ENCODE results near the gene ACAD11.

ACAD11 gene

DNA sequence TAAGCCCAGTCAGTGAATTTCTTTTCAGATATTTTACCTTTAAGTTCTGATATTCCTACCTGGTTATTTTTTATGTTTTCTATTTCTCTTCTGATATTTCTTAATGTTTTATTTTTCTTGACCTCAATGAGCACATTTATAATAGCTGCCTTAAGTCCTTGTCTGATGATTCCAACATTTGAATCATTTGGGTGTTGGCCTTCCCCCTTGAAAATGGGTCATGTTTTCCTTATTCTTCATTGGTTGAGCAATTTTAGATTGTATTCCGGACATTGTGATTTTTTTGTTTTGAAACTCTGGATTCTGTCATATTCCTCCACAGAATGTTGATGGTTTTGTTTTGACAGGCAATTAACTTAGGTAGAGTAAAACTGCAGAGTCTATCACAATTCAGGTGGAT is 72.2 kb downstream of the ACAD11 start:
- Mint-ChIP-seq H3K36me3 (ENCODE audit: low read depth) (peaks cover 25% of the 10 kb centered on the region), H3K9me3 (peaks cover 5% of the 10 kb centered on the region), H3K27ac (no peak overlapping the region), H3K27me3 (ENCODE audit: low read depth, poor library complexity) (no peaks in the 10 kb centered on the region), H3K4me1 (no peaks in the 10 kb centered on the region), H3K4me3 (no peak overlapping the region)
- DNase-seq = no peak
- no peak for TF ChIP-seq CTCF (IDR thresholded peaks at IDR 0.05)

- H3K36me3 Mint-ChIP-seq (ENCODE audit: low read depth) = peaks cover 48% of the 10 kb centered on the region
- no peaks in the 10 kb centered on the region for H3K27me3 Mint-ChIP-seq (ENCODE audit: low read depth, poor library complexity)
- no peak overlapping the region for H3K27ac Mint-ChIP-seq
- peaks cover 15% of the 10 kb centered on the region for H3K9me3 Mint-ChIP-seq
- no peak for DNase-seq
- no peaks in the 10 kb centered on the region for H3K4me1 Mint-ChIP-seq
- TF ChIP-seq CTCF (IDR thresholded peaks at IDR 0.05) = no peak
- no peak overlapping the region for H3K4me3 Mint-ChIP-seq
These were observed 85.8 kb downstream of the ACAD11 start for GRCh38 chr3:132573797-132574211.

- H3K36me3 Mint-ChIP-seq (ENCODE audit: low read depth) = peaks cover 35% of the 10 kb centered on the region
- no peaks in the 10 kb centered on the region for H3K4me1 Mint-ChIP-seq
- no peak for DNase-seq
- TF ChIP-seq CTCF (IDR thresholded peaks at IDR 0.05) = no peak
- no peak overlapping the region for H3K4me3 Mint-ChIP-seq
- H3K27me3 Mint-ChIP-seq (ENCODE audit: low read depth, poor library complexity) = no peaks in the 10 kb centered on the region
- peaks cover 15% of the 10 kb centered on the region for H3K9me3 Mint-ChIP-seq
- H3K27ac Mint-ChIP-seq = no peak overlapping the region
These were observed 89.6 kb downstream of the ACAD11 start for GRCh38 chr3:132570016-132570415.

DNA sequence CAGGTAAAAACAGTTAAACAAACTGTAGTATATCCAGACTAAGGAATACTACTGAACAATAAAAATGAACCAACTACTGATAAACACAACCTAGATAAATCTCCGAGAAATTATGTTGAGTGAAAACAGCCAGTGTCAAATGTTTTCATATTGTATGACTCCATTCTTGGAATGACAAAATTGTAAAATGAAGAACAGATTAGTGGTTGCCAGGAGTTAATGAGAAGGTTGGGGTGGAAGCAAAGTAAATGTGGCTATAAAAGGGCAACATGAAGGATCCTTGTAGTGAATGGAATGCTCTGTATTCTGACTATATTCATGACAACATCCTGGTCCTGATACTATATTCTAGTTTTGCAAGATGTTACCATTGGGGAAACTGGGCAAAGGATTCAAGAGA is 90.0 kb downstream of the ACAD11 start:
- no peak for TF ChIP-seq CTCF (IDR thresholded peaks at IDR 0.05)

DNA sequence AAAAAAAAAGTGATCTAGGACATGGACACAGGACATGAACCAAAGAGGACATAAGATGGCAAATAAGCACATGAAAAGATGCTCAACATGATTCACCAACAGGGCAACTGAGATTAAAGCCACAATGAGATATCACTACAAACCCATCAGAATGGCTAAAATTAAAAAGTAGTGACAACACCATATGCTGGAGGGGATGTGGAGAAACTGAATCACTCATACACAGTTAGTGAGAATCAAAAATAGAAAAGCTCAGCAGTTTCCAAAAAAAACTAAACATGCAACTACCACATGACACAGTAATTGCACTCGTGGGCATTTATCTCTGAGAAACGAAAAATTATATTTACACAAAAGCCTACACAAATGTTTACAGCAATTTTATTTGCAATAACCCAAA is 90.5 kb downstream of the ACAD11 start:
- Mint-ChIP-seq H3K9me3 (peaks cover 15% of the 10 kb centered on the region), H3K27me3 (ENCODE audit: low read depth, poor library complexity) (no peaks in the 10 kb centered on the region), H3K36me3 (ENCODE audit: low read depth) (peaks cover 35% of the 10 kb centered on the region), H3K4me1 (no peaks in the 10 kb centered on the region), H3K4me3 (no peak overlapping the region), H3K27ac (no peak overlapping the region)
- no peak for TF ChIP-seq CTCF (IDR thresholded peaks at IDR 0.05)
- no peak for DNase-seq

More for the DNA sequence above, 90.0 kb downstream of the ACAD11 start:
- H3K27me3 Mint-ChIP-seq (ENCODE audit: low read depth, poor library complexity) = no peaks in the 10 kb centered on the region
- no peak for DNase-seq
- no peak overlapping the region for H3K27ac Mint-ChIP-seq
- H3K9me3 Mint-ChIP-seq = peaks cover 15% of the 10 kb centered on the region
- H3K4me1 Mint-ChIP-seq = no peaks in the 10 kb centered on the region
- peaks cover 35% of the 10 kb centered on the region for H3K36me3 Mint-ChIP-seq (ENCODE audit: low read depth)
- H3K4me3 Mint-ChIP-seq = no peak overlapping the region

DNA sequence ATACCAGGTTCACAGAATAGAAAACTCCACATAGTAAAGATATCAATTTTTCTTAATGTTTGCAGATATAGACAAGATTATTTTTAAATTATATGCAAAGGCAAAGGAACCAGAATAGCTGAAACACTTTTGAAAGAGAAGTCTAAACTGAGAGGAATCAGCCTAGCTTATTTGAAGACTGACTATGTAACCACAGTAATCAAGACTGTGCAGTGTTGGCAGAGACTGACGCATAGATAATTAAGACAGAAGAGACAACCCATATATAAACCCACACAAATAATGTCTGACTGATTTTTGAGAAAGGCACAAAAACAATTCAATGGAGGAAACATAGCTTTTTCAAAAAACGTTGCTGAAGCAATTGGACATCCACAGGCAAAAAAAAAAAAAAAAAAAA is 91.2 kb downstream of the ACAD11 start:
- no peaks in the 10 kb centered on the region for H3K4me1 Mint-ChIP-seq
- H3K4me3 Mint-ChIP-seq = no peak overlapping the region
- H3K27me3 Mint-ChIP-seq (ENCODE audit: low read depth, poor library complexity) = no peaks in the 10 kb centered on the region
- no peak for DNase-seq
- H3K36me3 Mint-ChIP-seq (ENCODE audit: low read depth) = peaks cover 33% of the 10 kb centered on the region
- no peak overlapping the region for H3K27ac Mint-ChIP-seq
- H3K9me3 Mint-ChIP-seq = peaks cover 15% of the 10 kb centered on the region
- no peak for TF ChIP-seq CTCF (IDR thresholded peaks at IDR 0.05)

Data from nephron progenitor cell (in vitro differentiated cells).